Epithelial cell of esophagus (primary cell): ENCODE results near the gene GRSF1.

ENCODE experiments used
- DNase-seq: peaks from one replicate; pipeline ENCODE4 v3.0.0; 2010; ENCODE audit warnings: low read depth
- H3K4me3 ChIP-seq: 2 replicates; pipeline ENCODE4 v1.5.1; 2011; ENCODE audit warnings: mild to moderate bottlenecking, low read length, control low read depth
- CTCF ChIP-seq: IDR thresholded peaks from 2 replicates; pipeline ENCODE4 v1.5.1; 2011; ENCODE audit warnings: low read depth, mild to moderate bottlenecking, low read length, control low read depth, inconsistent platforms; ENCODE audit not compliant: insufficient read depth; ENCODE audit errors: missing control alignments

Gene GRSF1

GRCh38 chr4:70839589-70840093 is at the start of gene GRSF1:
GRSF1 (minus strand) TSS chr4:70839890; CDS start chr4:70839827, 63 bp downstream.
- H3K4me3 ChIP-seq, result peak within 1 kb of the TSS; percentile 85
- peak; percentile 96 for DNase-seq
- no peak for TF ChIP-seq CTCF

GRCh38 chr4:70885174-70885573 is 45.5 kb upstream of the GRSF1 start:
- no peak for TF ChIP-seq CTCF
- DNase-seq, result no peak
- H3K4me3 ChIP-seq, result no peak overlapping the region

GRCh38 chr4:70880739-70881138 is 41.0 kb upstream of the GRSF1 start:
- no peak for DNase-seq
- no peak overlapping the region for H3K4me3 ChIP-seq
- TF ChIP-seq CTCF, result no peak

GRCh38 chr4:70877556-70877955 is 37.9 kb upstream of the GRSF1 start:
- H3K4me3 ChIP-seq, result no peak overlapping the region
- no peak for TF ChIP-seq CTCF
- no peak for DNase-seq

GRCh38 chr4:70874268-70875156 is 34.8 kb upstream of the GRSF1 start:
- DNase-seq, result no peak
- no peak for TF ChIP-seq CTCF

GRCh38 chr4:70873216-70873615 is 33.5 kb upstream of the GRSF1 start:
- TF ChIP-seq CTCF, result no peak

More at GRCh38 chr4:70874268-70875156, 34.8 kb upstream of the GRSF1 start:
- no peak overlapping the region for H3K4me3 ChIP-seq

More at GRCh38 chr4:70873216-70873615, 33.5 kb upstream of the GRSF1 start:
- H3K4me3 ChIP-seq, result no peak overlapping the region
- no peak for DNase-seq
